H1 (cell line): ENCODE results near the gene KRT12. TPM values are rescaled to one million over a fixed set of nuclear protein-coding genes. Genes with fewer than 3 reads are reported as not detected.

Experiments
- KDM4A ChIP-seq: IDR thresholded peaks from one replicate; pipeline ENCODE4 v1.7.1; 2012; ENCODE audit warnings: low read depth, mild to moderate bottlenecking, moderate library complexity, low read length, inconsistent platforms; ENCODE audit not compliant: severe bottlenecking
- NANOG ChIP-seq: IDR thresholded peaks from 2 replicates; pipeline ENCODE4 v1.6.1; 2011; ENCODE audit warnings: low read length, low read depth, mild to moderate bottlenecking, inconsistent platforms; ENCODE audit not compliant: insufficient read depth, poor library complexity, severe bottlenecking
- POLR2A ChIP-seq, 2 experiments: IDR thresholded peaks; 1 replicate in 1 of 2; 2 replicates in 1 of 2; pipeline ENCODE4 v1.6.1; 2011; ENCODE audit warnings: low read depth in 2 of 2, low read length in 2 of 2, mild to moderate bottlenecking in 2 of 2; ENCODE audit errors: control extremely low read depth in 1 of 2
- RAD21 ChIP-seq, 2 experiments: IDR thresholded peaks in 1 of 2; conservative IDR thresholded peaks in 1 of 2; 2 replicates each; pipeline ENCODE4 v1.6.1; 2011; ENCODE audit warnings: low read depth in 2 of 2, low read length in 2 of 2, improper control_type of control experiment in 1 of 2, inconsistent platforms in 1 of 2, mild to moderate bottlenecking in 1 of 2, moderate library complexity in 1 of 2
- polyA plus RNA-seq, 7 experiments: library from polyadenylated mRNA; depleted of rRNA in 3 of 7; stranded (reverse) in 5 of 7; unstranded in 2 of 7; fragments of >200 nt in 5 of 7; fragments of 200-250 nt in 2 of 7; gene quantifications; 1 replicate in 5 of 7; 2 replicates in 1 of 7; 4 replicates in 1 of 7; pipeline versions ENCODE4 v1.2.1 to v1.2.3, GENCODE V29; 2011 to 2013; ENCODE audit warnings: missing spikeins in 2 of 7, mixed read lengths in 2 of 7
- total RNA-seq: library from RNA; stranded (reverse); fragmentation: NEBNext Ultra II Directional; extraction: Animal tissue kit (Norgen Biotek cat#: 25700); gene quantifications from 2 replicates; pipeline ENCODE4 v1.2.1, GENCODE V29; 2021
- TF ChIP-seq, protein P1 (sequence below): IDR thresholded peaks from 2 replicates; pipeline ENCODE4 v1.6.1; 2012; ENCODE audit warnings: inconsistent platforms

The KRT12 gene
- total and polyA plus RNA-seq, 2 of the 8 experiments (the other 6 are each of a cell fraction or from before 2014, with no cell fraction given), result not detected

DNA sequence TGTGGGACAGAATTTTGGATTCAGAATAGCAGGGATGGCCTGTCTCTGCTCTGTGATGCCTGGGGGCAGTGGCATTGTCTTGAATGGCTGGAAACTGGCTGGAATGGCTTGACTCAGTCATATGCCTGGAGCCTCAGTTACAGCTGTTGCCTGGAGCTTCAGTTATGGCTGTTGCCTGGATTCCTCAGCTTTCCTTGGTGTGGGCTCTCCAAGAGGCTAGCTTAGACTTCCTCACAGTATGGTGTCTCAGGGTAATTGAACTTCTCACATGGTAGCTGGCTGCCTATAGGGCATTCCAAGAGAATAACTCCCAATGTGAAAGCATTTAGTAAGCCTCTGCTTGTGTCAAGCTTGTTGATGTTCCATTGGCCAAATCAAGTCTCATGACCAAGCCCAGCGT lies 49.3 kb upstream of the KRT12 start (continued):
- TF ChIP-seq KDM4A, result no peak
- TF ChIP-seq NANOG, result no peak
- TF ChIP-seq POLR2A (IDR thresholded peaks at IDR 0.05; ENCODE audit: control extremely low read depth in 1 of 2, low read depth in 2 of 2, low read length in 2 of 2), result no peak
- TF ChIP-seq, protein P1, sequence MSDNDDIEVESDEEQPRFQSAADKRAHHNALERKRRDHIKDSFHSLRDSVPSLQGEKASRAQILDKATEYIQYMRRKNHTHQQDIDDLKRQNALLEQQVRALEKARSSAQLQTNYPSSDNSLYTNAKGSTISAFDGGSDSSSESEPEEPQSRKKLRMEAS, result no peak
- TF ChIP-seq RAD21 (IDR thresholded peaks at IDR 0.05 in 1 of 2, conservative IDR thresholded peaks at IDR 0.05 in 1 of 2; ENCODE audit: low read depth in 2 of 2, low read length in 2 of 2), result no peak
